HG03025 (cell line): ENCODE results near the gene NOXO1.
A peak's percentile ranks its signal among the peaks of the same experiment; 100 is the strongest.
"Not testable (repeated sequence)": the region's sequence is repeated elsewhere in the genome, so short reads cannot be mapped to it uniquely, and the experiment has no call there.

Experiments
- ATAC-seq: cut with Tn5 transposase; IDR thresholded peaks from one replicate; pipeline ENCODE4 v1.9.1; 2021; ENCODE audit warnings: mild to moderate bottlenecking, moderate library complexity; ENCODE audit not compliant: unreplicated experiment, low FRiP score

Gene NOXO1

GRCh38 chr16:2013527-2013926, 32.3 kb upstream of the NOXO1 start:
- ATAC-seq, result no peak

GRCh38 chr16:2011726-2012125, 30.5 kb upstream of the NOXO1 start:
- ATAC-seq, result not testable (repeated sequence)

GRCh38 chr16:2009791-2010510, 28.7 kb upstream of the NOXO1 start, which contains the start of gene ZNF598:
ZNF598 (minus strand) TSS chr16:2009821.
- peak; percentile 48 for ATAC-seq

- peak; percentile 31 for ATAC-seq
Observed at GRCh38 chr16:2009164-2009711, 28.0 kb upstream of the NOXO1 start.

GRCh38 chr16:2008631-2009163, 27.4 kb upstream of the NOXO1 start:
- no peak for ATAC-seq

- no peak for ATAC-seq
Observed at GRCh38 chr16:2008009-2008526, 26.8 kb upstream of the NOXO1 start.

GRCh38 chr16:2007081-2007836, 26.0 kb upstream of the NOXO1 start:
- no peak for ATAC-seq

GRCh38 chr16:2006317-2006716, 25.0 kb upstream of the NOXO1 start:
- ATAC-seq, result no peak

GRCh38 chr16:2005646-2006045, 24.4 kb upstream of the NOXO1 start:
- no peak for ATAC-seq

GRCh38 chr16:2004795-2005517, 23.7 kb upstream of the NOXO1 start:
- no peak for ATAC-seq

- no peak for ATAC-seq
Observed at GRCh38 chr16:2003827-2004641, 22.8 kb upstream of the NOXO1 start.

GRCh38 chr16:2003231-2003826, 22.1 kb upstream of the NOXO1 start:
- ATAC-seq, result no peak

GRCh38 chr16:2002406-2003230, 21.3 kb upstream of the NOXO1 start:
- ATAC-seq, result no peak

GRCh38 chr16:2001456-2002355, 20.4 kb upstream of the NOXO1 start:
- ATAC-seq, result no peak

GRCh38 chr16:2001035-2001434, 19.8 kb upstream of the NOXO1 start:
- no peak for ATAC-seq

GRCh38 chr16:1999866-2000514, 18.7 kb upstream of the NOXO1 start:
- no peak for ATAC-seq
